ENCODE data around the gene SAAL1. TPM values are rescaled to one million over a fixed set of nuclear protein-coding genes. Genes with fewer than 3 reads are reported as not detected.

The SAAL1 gene
- total RNA-seq, 2 experiments from 2014 or later, result 32.2 to 52.3 TPM

DNA sequence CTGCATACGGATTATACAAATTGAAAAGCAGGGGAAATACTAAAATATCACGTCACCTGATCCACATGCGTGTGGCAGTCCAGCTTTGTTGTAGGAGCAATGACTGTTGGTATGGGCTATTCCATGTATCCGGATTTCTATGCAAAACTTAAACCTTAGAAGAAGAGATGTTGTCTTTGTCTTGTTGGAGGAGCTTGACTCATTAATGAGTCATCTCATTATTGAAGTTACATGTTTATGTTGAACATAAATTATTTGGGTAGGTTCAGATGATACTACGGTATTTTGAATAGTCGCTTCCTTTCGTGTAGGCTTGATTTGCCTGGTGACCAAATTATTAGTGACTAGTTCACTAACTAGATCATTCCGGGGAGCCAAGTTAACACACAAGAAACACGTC is 806 bp upstream of the SAAL1 start:
- Histone ChIP-seq H3K27ac (ENCODE audit: low read depth, low read length, poor library complexity, severe bottlenecking) (no peak overlapping the region), H3K4me1 (ENCODE audit: insufficient read depth, low read length, poor library complexity, severe bottlenecking) (peaks cover 28% of the 10 kb centered on the region), H3K4me2 (ENCODE audit: low read length) (peak overlapping the region; percentile 59; the same call in 1 of the 2 replicates), H4K20me1 (ENCODE audit: insufficient read depth, low read length) (no peaks in the 10 kb centered on the region), H3K9me3 (ENCODE audit: low read length) (no peaks in the 10 kb centered on the region), H3K36me3 (ENCODE audit: insufficient read depth, low read length) (peaks cover 26% of the 10 kb centered on the region), H2AFZ (ENCODE audit: low read length) (0 out of 2 replicates have a peak overlapping the region, but pooled peaks have one; percentile 93), H3K79me2 (ENCODE audit: insufficient read depth, low read depth, low read length) (peaks cover 29% of the 10 kb centered on the region), H3K4me3 (ENCODE audit: low read depth, low read length, poor library complexity, severe bottlenecking) (no peak overlapping the region), H3K9me2 (ENCODE audit: insufficient read depth, low read length) (no peaks in the 10 kb centered on the region)
- BruUV-seq (replicated peaks), result no TSS peak
- DNase-seq (ENCODE audit: low spot score), result no peak
- ChIA-PET POLR2A (interaction anchor here (0.8 to 1.4 kb wide), 4 partner anchors 9 to 93 kb away, joined by 3 to 8 read pairs (median 4); no protein-coding TSS in a partner anchor), CTCF (ENCODE audit: unreplicated experiment) (interaction anchor here (0.6 to 1.3 kb wide), 2 partner anchors 9 to 26 kb away, joined by 4 to 12 read pairs; no protein-coding TSS in a partner anchor)
- intact Hi-C loops (cut with micrococcal nuclease; ENCODE audit: unreplicated experiment), result loop anchor here (2.0 to 5.0 kb wide), 2 partner anchors 94 to 130 kb away; partner anchors contain the start of genes SAA4 and SERGEF
- no peak for TF ChIP-seq EZH2phosphoT487 (IDR thresholded peaks at IDR 0.05; ENCODE audit: borderline replicate concordance, low read depth, low read length)
- TF ChIP-seq, protein P1, sequence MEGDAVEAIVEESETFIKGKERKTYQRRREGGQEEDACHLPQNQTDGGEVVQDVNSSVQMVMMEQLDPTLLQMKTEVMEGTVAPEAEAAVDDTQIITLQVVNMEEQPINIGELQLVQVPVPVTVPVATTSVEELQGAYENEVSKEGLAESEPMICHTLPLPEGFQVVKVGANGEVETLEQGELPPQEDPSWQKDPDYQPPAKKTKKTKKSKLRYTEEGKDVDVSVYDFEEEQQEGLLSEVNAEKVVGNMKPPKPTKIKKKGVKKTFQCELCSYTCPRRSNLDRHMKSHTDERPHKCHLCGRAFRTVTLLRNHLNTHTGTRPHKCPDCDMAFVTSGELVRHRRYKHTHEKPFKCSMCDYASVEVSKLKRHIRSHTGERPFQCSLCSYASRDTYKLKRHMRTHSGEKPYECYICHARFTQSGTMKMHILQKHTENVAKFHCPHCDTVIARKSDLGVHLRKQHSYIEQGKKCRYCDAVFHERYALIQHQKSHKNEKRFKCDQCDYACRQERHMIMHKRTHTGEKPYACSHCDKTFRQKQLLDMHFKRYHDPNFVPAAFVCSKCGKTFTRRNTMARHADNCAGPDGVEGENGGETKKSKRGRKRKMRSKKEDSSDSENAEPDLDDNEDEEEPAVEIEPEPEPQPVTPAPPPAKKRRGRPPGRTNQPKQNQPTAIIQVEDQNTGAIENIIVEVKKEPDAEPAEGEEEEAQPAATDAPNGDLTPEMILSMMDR (conservative IDR thresholded peaks at IDR 0.05; ENCODE audit: low read length), result no peak

DNA sequence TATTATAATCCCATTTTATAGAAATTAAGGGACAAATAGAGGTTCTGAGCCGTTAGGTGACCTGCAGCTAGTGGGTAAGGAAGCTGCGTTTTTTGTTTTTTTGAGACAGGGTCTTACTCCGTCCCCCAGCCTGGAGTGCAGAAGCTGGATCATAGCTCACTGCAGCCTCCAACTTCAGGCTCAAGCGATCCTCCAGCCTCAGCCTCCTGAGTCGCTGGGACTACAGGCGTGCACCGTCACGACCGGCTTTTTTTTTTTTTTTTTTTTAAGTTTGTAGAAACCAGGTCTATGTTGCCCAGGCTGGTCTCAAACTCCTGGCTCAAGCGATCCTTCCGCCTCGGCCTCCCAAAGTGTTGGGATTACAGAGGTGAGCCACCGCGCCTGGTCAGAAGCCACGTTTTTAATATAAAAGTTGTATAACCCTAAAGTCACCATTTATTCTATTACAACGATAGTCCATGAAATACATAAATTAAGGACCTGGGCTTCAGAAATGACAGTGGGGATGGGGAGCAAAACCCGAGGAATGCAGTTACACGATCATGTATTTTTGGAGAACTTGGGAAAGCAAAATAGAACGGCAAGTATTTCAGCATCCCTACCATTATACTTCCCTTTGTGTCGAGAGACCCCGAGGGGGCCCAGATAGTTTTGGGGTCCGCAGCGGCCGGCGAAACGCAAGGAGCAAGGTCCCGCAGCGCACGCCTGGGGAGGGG is 638 bp downstream of the SAAL1 start:
- POLR2A ChIA-PET, result interaction anchor here (0.5 to 1.9 kb wide), 6 partner anchors 10 to 888 kb away, joined by 3 to 11 read pairs (median 5); partner anchors contain the start of genes LDHA and SERGEF
- H3K4me3 ChIP-seq (ENCODE audit: low read depth, low read length, poor library complexity, severe bottlenecking), result peak overlapping the region; percentile 99

More for the DNA sequence above, 638 bp downstream of the SAAL1 start:
- H2AFZ ChIP-seq (ENCODE audit: low read length), result peak overlapping the region; percentile 93
- H3K4me2 ChIP-seq (ENCODE audit: low read length), result peak overlapping the region; percentile 83
- H3K9me3 ChIP-seq (ENCODE audit: low read length), result no peaks in the 10 kb centered on the region
- intact Hi-C loops (cut with micrococcal nuclease; ENCODE audit: unreplicated experiment), result loop anchor here (1.0 to 5.0 kb wide), 2 partner anchors 93 to 113 kb away; partner anchors contain the start of gene SERGEF
- H3K36me3 ChIP-seq (ENCODE audit: insufficient read depth, low read length), result peaks cover 40% of the 10 kb centered on the region
- TF ChIP-seq, protein P1 (conservative IDR thresholded peaks at IDR 0.05; ENCODE audit: low read length), result no peak
- TF ChIP-seq EZH2phosphoT487 (IDR thresholded peaks at IDR 0.05; ENCODE audit: borderline replicate concordance, low read depth, low read length), result no peak
- no peaks in the 10 kb centered on the region for H3K9me2 ChIP-seq (ENCODE audit: insufficient read depth, low read length)
- H4K20me1 ChIP-seq (ENCODE audit: insufficient read depth, low read length), result no peaks in the 10 kb centered on the region
- peaks cover 34% of the 10 kb centered on the region for H3K4me1 ChIP-seq (ENCODE audit: insufficient read depth, low read length, poor library complexity, severe bottlenecking)
- no TSS peak for BruUV-seq (replicated peaks)
- CTCF ChIA-PET (ENCODE audit: unreplicated experiment), result interaction anchor here (1.3 kb wide), 1 partner anchor 10 kb away, joined by 12 read pairs; no protein-coding TSS in a partner anchor
- DNase-seq (ENCODE audit: low spot score), result no peak
- peak overlapping the region; percentile 33 for H3K27ac ChIP-seq (ENCODE audit: low read depth, low read length, poor library complexity, severe bottlenecking)
- peaks cover 36% of the 10 kb centered on the region for H3K79me2 ChIP-seq (ENCODE audit: insufficient read depth, low read depth, low read length)
